Measurements from ENCODE around the gene SLC35B4.

GRCh38 chr7:134312717-134313116 lies 4.0 kb downstream of the SLC35B4 start:
- no peak for TF ChIP-seq MAX (IDR thresholded peaks at IDR 0.05)
- TF ChIP-seq RAD21 (IDR thresholded peaks at IDR 0.05; ENCODE audit: low read depth): no peak
- no peak for TF ChIP-seq ZBTB7A (IDR thresholded peaks at IDR 0.05; ENCODE audit: low read depth)
- no peak for TF ChIP-seq EGR1 (IDR thresholded peaks at IDR 0.05)
- no peak for TF ChIP-seq CREB1 (IDR thresholded peaks at IDR 0.05; ENCODE audit: low read depth)
- TF ChIP-seq TCF12 (IDR thresholded peaks at IDR 0.05; ENCODE audit: low read depth): no peak
- TF ChIP-seq NFIC (IDR thresholded peaks at IDR 0.05): no peak
- no peak for TF ChIP-seq YY1 (IDR thresholded peaks at IDR 0.05; ENCODE audit: low read depth)
- no peak for TF ChIP-seq REST (IDR thresholded peaks at IDR 0.05; ENCODE audit: low read depth)
- TF ChIP-seq EP300 (IDR thresholded peaks at IDR 0.05; ENCODE audit: borderline replicate concordance): no peak
- no peak for TF ChIP-seq CEBPB (IDR thresholded peaks at IDR 0.05)
- TF ChIP-seq TAF1 (IDR thresholded peaks at IDR 0.05; ENCODE audit: low read depth): no peak
- no peak for TF ChIP-seq TEAD4 (IDR thresholded peaks at IDR 0.05)
- TF ChIP-seq USF1 (IDR thresholded peaks at IDR 0.05): no peak
